AG09319 (cell line): ENCODE measurements around the gene ADPRHL1.

Source experiments
- DNase-seq: peaks from one replicate; pipeline ENCODE4 v3.0.0-alpha.2; 2010; ENCODE audit warnings: low read depth; ENCODE audit errors: extremely low read depth
- TF ChIP-seq, protein P1 (sequence below): IDR thresholded peaks from 2 replicates; pipeline ENCODE4 v1.5.1; 2011; ENCODE audit warnings: low read depth, mild to moderate bottlenecking, inconsistent platforms, low read length, moderate library complexity

Gene ADPRHL1

DNA sequence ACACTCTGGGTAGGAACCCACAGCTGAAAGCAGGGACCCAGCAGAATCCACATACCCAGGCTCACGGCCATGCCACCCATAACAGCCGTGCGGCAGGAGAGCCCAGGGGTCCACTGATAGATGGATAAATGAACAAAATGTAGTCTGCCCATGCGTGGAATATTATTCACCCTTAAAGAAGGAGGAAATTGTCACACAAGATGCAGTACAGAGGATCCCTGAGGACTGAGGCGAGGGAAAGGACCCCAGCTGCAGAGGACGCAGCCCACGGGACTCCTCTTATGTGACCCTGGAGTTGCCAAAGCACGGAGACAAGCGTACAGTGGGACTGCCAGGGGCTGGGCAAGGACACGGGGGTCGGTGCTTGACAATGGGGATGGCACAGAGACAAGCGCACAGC, 100.0 kb downstream of the ADPRHL1 start:
- TF ChIP-seq, protein P1, sequence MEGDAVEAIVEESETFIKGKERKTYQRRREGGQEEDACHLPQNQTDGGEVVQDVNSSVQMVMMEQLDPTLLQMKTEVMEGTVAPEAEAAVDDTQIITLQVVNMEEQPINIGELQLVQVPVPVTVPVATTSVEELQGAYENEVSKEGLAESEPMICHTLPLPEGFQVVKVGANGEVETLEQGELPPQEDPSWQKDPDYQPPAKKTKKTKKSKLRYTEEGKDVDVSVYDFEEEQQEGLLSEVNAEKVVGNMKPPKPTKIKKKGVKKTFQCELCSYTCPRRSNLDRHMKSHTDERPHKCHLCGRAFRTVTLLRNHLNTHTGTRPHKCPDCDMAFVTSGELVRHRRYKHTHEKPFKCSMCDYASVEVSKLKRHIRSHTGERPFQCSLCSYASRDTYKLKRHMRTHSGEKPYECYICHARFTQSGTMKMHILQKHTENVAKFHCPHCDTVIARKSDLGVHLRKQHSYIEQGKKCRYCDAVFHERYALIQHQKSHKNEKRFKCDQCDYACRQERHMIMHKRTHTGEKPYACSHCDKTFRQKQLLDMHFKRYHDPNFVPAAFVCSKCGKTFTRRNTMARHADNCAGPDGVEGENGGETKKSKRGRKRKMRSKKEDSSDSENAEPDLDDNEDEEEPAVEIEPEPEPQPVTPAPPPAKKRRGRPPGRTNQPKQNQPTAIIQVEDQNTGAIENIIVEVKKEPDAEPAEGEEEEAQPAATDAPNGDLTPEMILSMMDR, result no peak
- no peak for DNase-seq

DNA sequence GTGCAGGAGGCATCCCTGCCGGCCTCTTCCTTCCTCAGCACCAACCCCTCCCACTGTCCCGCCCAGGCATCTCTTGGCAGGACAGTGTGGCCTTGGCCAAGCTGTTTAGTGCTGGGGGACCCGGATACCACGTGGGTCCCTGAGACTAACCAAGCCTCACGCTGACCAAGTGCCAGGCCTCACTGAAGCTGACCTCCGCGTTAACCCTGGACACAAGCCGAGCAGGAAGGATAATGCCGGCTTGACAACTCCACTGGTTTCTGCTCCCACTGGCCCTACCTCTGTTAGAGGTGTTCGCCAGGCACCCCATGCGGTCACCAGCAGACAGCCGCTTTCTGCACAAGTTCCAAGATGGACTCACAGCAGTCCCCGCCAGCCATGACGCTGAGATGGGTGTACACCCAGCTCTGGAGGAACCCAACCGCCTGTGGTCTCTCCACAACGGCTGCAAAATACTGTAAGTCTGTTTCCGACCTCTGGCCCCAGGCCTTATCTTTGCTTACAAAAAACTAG, 101.7 kb downstream of the ADPRHL1 start:
- TF ChIP-seq, protein P1, result no peak
- no peak for DNase-seq

DNA sequence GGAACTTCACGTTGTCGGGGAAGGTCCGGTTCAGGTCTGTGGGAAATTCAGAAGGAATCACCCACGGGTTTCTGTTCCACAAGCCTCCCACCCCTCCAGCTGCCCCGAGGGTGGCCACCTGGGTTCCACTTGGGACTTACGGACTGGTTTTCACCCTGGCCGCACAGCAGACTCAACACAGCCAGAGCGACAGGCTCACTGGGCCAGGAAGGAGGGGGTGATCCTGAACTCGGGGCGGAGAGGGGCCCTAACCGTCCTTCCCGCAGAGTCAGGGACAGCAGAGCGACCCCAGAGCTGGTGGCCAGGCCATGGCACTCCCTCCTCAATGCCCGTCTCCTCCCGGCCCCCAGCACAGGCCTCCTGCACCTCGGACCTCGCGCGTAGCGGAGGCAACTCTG, 102.4 kb downstream of the ADPRHL1 start:
- TF ChIP-seq, protein P1, result no peak
- no peak for DNase-seq

DNA sequence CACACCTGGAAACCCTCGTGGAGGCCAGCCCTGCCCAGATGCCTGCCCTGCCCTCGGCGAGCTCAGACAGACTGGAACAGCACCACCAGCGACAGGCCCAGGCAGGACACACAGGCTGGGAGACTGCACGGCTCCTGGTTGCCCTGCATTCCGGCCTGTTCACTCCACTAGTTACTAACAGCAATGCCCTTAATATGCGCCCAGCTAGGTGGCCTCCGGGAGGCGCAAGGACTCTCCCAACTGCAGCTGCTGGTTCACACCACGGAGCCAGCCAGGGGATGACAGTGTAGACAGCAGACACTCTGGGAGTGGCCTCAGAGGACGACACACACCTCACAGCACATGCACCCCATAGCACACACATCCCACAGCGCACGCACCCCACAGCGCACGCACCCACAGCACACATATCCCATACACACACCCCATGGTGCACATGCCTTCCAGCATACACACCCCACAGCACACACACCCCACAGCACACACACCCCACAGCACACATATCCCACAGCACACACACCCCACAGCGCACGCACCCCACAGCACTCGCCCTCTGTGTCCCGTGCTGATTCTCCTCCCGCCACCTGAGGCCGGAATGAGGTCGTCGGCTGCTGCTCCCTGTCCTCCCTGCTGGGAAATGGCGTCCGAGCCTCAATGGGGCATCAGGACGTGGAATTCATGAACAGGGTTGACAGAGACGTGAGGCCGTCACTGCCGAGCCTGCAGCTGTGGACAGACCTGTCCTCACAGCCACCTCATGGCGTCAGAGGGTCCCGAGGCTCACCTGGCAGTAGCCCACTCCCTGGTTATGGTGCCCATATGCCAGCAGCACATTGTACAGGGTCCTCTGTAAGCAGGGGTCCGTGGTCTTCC, 103.0 kb downstream of the ADPRHL1 start:
- DNase-seq, result no peak
- TF ChIP-seq, protein P1, result no peak
